Right lobe of liver (tissue), 6 donors: ENCODE measurements around the gene BUD23. TPM values are rescaled to one million over a fixed set of nuclear protein-coding genes. Genes with fewer than 3 reads are reported as not detected.

Experiments used
- ATAC-seq, 4 donors: fragments of 200-7000 bp; cut with Tn5 transposase; one replicate each; pipeline ENCODE4 v1.9.1; 2020; ENCODE audit warnings: mild to moderate bottlenecking in 4 of 4, moderate library complexity in 4 of 4
- DNase-seq, 3 donors: peaks; one replicate each; pipeline ENCODE4 v3.0.0-alpha.2; 2020
- H3K27ac ChIP-seq, 3 donors: fragments of 200-600 bp; one replicate each; pipeline ENCODE4 v1.8.0; 2022
- H3K27me3 ChIP-seq, 2 donors: fragments of 200-600 bp; one replicate each; pipeline ENCODE4 v1.8.0; 2022
- H3K36me3 ChIP-seq, 4 donors: fragments of 200-600 bp; sonication (generic) in 1 of 4; one replicate each; pipeline versions ENCODE4 v1.5.1 to v1.8.0; 2017 to 2022; ENCODE audit warnings: control low read depth in 1 of 4
- H3K4me1 ChIP-seq, 4 donors: fragments of 200-600 bp; sonication (generic) in 1 of 4; one replicate each; pipeline versions ENCODE4 v1.5.1 to v1.8.0; 2017 to 2022; ENCODE audit warnings: control low read depth in 1 of 4
- H3K4me3 ChIP-seq, 3 donors: fragments of 200-600 bp; one replicate each; pipeline ENCODE4 v1.8.0; 2022
- H3K9me3 ChIP-seq, 4 donors: fragments of 200-600 bp; sonication (generic) in 1 of 4; one replicate each; pipeline versions ENCODE4 v1.5.1 to v1.8.0; 2017 to 2022; ENCODE audit warnings: control low read depth in 1 of 4
- POLR2A ChIP-seq: fragments of 450-650 bp; IDR thresholded peaks from one replicate; pipeline ENCODE4 v1.6.1; 2017; ENCODE audit warnings: antibody characterized with exemption, mild to moderate bottlenecking
- WGBS: methylation state at CpG from one replicate; pipeline ENCODE4 v1.1.6; 2018; ENCODE audit warnings: low coverage, low lambda C conversion rate; ENCODE audit not compliant: insufficient coverage; ENCODE audit errors: missing lambda C conversion rate; 5-methylcytosine and 5-hydroxymethylcytosine counted together
- intact Hi-C, 2 donors: fragments of 100-400 bp; cut with DNase I; formaldehyde crosslinking; loops; one replicate each; pipeline versions ENCODE4 v1.11.2 to v1.14.1; 2022
- total RNA-seq, 6 experiments: library from RNA; depleted of rRNA in 2 of 6; stranded (reverse); fragments of >200 nt in 2 of 6; fragmentation: NEBNext Ultra II Directional in 3 of 6; extraction: Animal tissue kit (Norgen Biotek cat#: 25700) in 3 of 6; gene quantifications; one replicate each; pipeline versions ENCODE4 v1.1.0 to v1.2.4, GENCODE V29; 2016 to 2023
- TF ChIP-seq, protein P1 (sequence below), 4 donors: fragments of 200-600 bp in 3 of 4; fragments of 450-650 bp in 1 of 4; IDR thresholded peaks; one replicate each; pipeline versions ENCODE4 v1.5.1 to v1.8.0; 2016 to 2022; ENCODE audit warnings: antibody characterized with exemption in 4 of 4, mild to moderate bottlenecking in 2 of 4
- donor health status: DM: no; HTN: yes; CAD: no.
- donor health status: DM: no; HTN: no; CAD: no.
- donor health status: DM: no; HTN: no; CAD: no.
- donor health status: DM: no; HTN: yes; CAD: no.
- donor health status: DM: no; HTN: yes; CAD: no.

BUD23 gene
- total RNA-seq, 6 experiments from 2014 or later, result 24.1 to 35.0 (median 29.2) TPM

DNA sequence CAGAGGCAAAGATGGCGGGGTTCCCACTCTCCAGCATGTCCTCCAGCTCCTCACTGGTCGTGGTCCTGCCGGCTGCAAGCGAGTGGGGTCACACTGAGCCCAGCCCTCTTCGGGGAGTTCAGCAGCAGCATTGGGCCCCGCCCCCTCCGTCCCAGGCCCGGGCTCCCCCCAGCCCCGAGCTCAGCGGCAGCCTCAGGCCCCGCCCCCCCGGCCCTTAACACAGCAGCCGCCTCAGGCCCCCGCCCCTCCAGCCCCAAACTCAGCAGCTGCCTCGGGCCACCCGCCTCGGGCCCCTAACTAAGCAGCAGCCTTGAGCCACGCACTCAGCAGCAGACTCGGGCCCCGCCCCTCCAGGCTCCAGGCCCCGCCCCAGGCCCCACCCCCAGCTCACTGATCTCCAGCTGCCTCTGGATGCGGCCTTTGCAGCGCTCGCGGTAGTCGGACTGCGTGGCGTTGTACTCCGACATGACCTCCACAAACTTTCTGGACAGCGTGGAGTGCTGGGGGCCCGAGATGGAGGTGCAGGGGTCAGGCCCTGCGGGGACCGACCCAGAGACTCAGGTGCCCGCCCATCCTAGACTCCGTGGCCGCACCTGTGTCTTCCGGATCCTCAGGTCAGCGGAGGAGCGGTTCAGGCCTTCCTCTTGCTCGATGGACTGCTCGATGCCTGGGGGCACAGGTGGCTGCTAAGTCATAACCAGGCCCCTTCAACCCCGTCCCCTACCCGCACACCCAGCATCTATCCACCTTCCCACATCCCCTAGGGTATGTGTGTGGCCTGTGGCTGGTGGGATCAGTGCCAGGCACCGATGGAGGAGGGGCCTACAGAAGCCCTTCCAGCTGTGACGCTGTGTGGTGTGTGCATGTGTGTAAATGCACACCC, 20.6 kb downstream of the BUD23 start:
- H3K27me3 ChIP-seq, result no peaks in the 10 kb centered on the region
- H3K4me3 ChIP-seq, result no peak overlapping the region
- TF ChIP-seq, protein P1, sequence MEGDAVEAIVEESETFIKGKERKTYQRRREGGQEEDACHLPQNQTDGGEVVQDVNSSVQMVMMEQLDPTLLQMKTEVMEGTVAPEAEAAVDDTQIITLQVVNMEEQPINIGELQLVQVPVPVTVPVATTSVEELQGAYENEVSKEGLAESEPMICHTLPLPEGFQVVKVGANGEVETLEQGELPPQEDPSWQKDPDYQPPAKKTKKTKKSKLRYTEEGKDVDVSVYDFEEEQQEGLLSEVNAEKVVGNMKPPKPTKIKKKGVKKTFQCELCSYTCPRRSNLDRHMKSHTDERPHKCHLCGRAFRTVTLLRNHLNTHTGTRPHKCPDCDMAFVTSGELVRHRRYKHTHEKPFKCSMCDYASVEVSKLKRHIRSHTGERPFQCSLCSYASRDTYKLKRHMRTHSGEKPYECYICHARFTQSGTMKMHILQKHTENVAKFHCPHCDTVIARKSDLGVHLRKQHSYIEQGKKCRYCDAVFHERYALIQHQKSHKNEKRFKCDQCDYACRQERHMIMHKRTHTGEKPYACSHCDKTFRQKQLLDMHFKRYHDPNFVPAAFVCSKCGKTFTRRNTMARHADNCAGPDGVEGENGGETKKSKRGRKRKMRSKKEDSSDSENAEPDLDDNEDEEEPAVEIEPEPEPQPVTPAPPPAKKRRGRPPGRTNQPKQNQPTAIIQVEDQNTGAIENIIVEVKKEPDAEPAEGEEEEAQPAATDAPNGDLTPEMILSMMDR (IDR thresholded peaks at IDR 0.05), result no peak
- no peak for TF ChIP-seq POLR2A
- ATAC-seq, result peak; percentile 23 to 65 (median 38)
- H3K4me1 ChIP-seq, result no peaks in the 10 kb centered on the region
- H3K27ac ChIP-seq, result no peak overlapping the region
- H3K36me3 ChIP-seq, result no peaks in the 10 kb centered on the region
- no peak for DNase-seq
- H3K9me3 ChIP-seq, result no peaks in the 10 kb centered on the region
- intact Hi-C loops, result no loop called here
- whole genome bisulfite sequencing, result no CpG with 5 or more reads among the region's 45 CpGs

DNA sequence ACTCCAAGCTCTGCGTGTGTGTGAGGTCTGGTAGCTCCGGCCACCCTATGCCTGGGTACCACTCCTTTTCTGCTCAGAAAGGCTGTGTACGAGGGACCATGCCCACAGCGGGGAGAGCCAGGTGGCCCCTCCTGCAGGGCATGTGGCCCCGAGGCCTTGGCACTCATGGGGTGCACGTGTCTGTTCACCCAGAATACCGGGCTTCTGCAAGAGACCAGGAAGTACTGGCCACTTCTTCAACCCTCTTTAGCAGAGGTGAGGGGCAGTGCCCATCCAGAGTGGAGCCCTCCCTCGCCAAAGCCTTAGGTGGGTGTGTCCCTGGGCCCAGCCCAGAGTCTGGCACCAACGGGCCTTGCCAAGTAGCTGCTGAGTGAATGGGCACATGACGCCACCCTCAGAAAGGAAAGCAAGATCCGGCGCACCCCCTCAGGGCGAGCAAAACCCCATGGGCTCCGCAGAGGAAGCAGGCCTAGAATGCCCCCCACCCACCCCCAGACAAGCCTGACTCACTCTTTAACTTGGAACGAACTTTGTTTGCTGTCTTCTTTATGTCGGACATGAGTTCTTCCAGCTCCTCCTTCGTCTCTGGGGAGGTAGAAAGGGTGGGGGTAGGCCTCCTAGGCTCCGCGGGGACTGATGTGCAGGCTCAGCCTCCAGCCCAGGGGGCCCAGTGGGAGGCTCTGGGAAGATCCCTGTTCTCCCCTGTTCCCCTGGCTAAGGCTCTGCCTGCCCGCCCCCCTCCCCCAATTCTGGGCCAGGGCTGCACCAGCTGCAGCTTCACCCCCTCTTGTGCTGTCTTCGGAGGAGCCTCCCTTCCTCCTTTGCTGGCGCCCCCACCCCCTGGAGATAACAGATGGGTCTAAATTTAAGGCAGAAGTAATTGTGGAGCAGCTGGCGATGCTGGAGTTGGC, 21.5 kb downstream of the BUD23 start:
- Histone ChIP-seq H3K9me3 (no peaks in the 10 kb centered on the region), H3K27me3 (no peaks in the 10 kb centered on the region), H3K4me3 (no peak overlapping the region), H3K27ac (no peak overlapping the region), H3K4me1 (no peaks in the 10 kb centered on the region), H3K36me3 (no peaks in the 10 kb centered on the region)
- DNase-seq, result no peak
- ATAC-seq, result no peak
- 86% methylated on average over 8 of the region's 23 CpGs for WGBS
- no peak for TF ChIP-seq POLR2A
- TF ChIP-seq, protein P1 (IDR thresholded peaks at IDR 0.05), result no peak
- intact Hi-C loops, result no loop called here

DNA sequence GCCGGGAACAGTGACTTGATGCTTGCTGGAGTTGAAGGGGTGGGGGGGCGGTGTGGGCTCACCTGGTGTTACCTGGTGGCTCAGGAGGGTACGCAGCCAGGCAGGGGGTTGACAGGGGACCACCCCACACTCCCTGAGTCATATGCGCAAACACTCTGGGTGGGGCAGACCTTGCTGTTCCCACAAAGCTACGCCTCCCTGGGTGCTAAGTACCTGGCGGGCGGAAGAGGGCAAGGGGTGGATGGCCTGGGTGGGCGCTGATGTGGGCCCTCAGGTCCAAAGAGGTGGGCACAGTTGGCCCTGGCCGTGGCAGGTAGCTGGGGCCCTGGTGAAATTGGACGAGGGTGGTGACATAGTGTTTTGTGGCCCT, 22.1 kb downstream of the BUD23 start:
- 92% methylated on average over 2 of the region's 10 CpGs for WGBS
- Histone ChIP-seq H3K27ac (no peak overlapping the region), H3K36me3 (no peaks in the 10 kb centered on the region), H3K27me3 (no peaks in the 10 kb centered on the region), H3K4me3 (no peak overlapping the region), H3K9me3 (no peaks in the 10 kb centered on the region), H3K4me1 (no peaks in the 10 kb centered on the region)
- no peak for ATAC-seq
- DNase-seq, result no peak
- TF ChIP-seq, protein P1 (IDR thresholded peaks at IDR 0.05), result no peak
- no peak for TF ChIP-seq POLR2A
- intact Hi-C loops, result no loop called here

DNA sequence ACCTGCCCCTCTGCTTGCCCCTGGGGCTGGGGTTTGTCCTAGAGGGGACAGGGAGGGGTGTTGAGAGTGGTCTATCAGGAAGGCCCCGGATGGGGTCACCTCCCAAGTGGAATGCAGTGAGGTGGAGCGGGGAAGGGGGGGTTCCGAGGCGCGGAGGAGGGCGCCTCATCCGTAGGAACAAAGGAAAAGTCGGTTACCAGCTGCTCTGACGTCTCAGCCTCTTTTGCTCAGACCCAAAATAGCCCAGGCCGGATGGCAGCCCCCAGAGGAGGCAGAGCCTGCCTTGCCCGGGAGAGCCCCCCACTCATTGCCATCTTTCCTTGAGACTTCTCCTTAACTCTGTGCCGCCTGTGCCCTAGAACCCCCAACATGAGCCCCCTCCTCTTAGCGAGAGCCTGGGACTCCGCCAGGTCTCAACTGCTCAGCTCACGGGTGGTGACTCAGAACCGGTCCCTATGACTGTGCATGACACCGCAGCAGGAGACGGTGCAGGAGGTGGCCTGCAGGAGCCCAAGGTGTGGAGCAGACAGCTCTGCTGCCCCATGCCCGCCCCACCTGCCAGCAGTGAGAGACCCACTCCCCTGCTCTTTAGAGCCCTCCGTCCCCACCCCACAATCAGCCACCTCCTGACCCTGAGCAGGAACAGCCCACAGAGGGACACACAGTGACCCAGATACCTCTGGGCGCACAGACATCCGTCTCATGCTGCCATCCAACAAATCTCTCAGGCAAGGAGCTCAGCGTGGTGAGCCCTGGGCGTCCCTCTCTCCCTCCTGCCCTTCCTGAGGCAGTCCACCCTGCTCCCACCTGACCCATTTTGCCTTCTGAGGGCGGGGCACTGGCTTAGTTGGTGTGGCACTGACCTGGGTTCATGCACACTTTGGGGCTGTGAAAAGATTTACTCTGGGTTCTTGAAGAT, 23.0 kb downstream of the BUD23 start:
- no peaks in the 10 kb centered on the region for H3K36me3 ChIP-seq
- H3K27me3 ChIP-seq, result no peaks in the 10 kb centered on the region
- no peak overlapping the region for H3K27ac ChIP-seq

More for the DNA sequence above, 23.0 kb downstream of the BUD23 start:
- Histone ChIP-seq H3K9me3 (no peaks in the 10 kb centered on the region), H3K4me3 (no peak overlapping the region), H3K4me1 (no peaks in the 10 kb centered on the region)
- no peak for TF ChIP-seq POLR2A
- TF ChIP-seq, protein P1 (IDR thresholded peaks at IDR 0.05), result no peak
- DNase-seq, result peak in 1 of 3 donors; percentile 44
- WGBS, result 68% methylated on average over 3 of the region's 25 CpGs
- no peak for ATAC-seq
- intact Hi-C loops, result no loop called here
